Measurements from ENCODE around the gene UTP20. TPM values are rescaled to one million over a fixed set of nuclear protein-coding genes. Genes with fewer than 3 reads are reported as not detected.

UTP20 gene
- total and polyA plus RNA-seq, 8 donors = 13.1 to 19.4 (median 17.1) TPM

DNA sequence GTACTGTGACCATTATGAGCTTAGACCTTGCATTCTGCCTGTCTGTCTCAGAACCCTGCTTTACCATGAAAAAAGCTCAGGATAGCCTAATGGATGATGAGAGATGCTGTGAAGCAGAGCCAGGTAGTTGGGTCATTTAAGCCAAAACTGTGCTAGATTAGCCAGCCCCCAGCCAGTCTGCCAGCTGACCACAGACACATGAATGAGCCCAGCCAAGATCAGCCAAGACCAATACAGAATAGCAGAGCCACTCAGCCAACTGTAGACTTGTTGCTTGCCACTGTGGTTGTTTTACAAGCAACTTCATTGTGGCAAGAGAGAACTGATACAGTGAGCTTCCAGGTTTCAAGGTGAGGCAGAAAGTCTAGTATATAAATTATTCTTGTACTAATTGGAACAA is 12.8 kb upstream of the UTP20 start:
- Histone ChIP-seq H3K27ac (no peak overlapping the region), H3K27me3 (peaks cover 0 to 7% of the 10 kb centered on the region in 2 donors), H3K36me3 (no peaks in the 10 kb centered on the region), H3K9me3 (no peaks in the 10 kb centered on the region), H3K4me1 (no peaks in the 10 kb centered on the region), H3K4me3 (no peak overlapping the region)
- intact Hi-C loops (cut with DNase I) = no loop called here
- TF ChIP-seq, protein P1, sequence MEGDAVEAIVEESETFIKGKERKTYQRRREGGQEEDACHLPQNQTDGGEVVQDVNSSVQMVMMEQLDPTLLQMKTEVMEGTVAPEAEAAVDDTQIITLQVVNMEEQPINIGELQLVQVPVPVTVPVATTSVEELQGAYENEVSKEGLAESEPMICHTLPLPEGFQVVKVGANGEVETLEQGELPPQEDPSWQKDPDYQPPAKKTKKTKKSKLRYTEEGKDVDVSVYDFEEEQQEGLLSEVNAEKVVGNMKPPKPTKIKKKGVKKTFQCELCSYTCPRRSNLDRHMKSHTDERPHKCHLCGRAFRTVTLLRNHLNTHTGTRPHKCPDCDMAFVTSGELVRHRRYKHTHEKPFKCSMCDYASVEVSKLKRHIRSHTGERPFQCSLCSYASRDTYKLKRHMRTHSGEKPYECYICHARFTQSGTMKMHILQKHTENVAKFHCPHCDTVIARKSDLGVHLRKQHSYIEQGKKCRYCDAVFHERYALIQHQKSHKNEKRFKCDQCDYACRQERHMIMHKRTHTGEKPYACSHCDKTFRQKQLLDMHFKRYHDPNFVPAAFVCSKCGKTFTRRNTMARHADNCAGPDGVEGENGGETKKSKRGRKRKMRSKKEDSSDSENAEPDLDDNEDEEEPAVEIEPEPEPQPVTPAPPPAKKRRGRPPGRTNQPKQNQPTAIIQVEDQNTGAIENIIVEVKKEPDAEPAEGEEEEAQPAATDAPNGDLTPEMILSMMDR (IDR thresholded peaks at IDR 0.05) = no peak
- ATAC-seq (no peak), DNase-seq (no peak)

DNA sequence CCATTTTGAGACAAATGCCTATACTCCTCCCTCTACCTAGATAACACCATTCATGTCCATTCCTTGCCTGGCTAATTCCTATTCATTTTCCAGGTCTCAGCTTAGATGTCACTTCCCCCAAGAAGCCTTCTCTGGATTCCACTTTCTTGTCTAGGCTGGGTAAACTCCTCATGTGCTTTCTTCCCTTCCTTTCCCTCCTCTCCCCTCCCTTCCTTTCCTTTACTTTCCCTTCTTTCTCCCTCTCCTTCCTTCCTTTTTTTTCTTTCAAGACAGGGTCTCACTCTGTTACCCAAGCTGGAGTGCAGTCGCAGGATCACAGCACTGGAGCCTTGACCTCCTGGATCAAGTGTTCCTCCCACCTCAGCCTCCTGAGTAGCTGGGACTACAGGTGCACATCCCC is 3.5 kb upstream of the UTP20 start:
- ATAC-seq (no peak), DNase-seq (no peak)
- TF ChIP-seq, protein P1 (IDR thresholded peaks at IDR 0.05) = no peak
- no peaks in the 10 kb centered on the region for H3K36me3 ChIP-seq
- intact Hi-C loops (cut with DNase I) = no loop called here
- H3K27me3 ChIP-seq = peaks cover 0 to 16% of the 10 kb centered on the region in 2 donors
- no peak overlapping the region for H3K27ac ChIP-seq
- peaks cover 4 to 7% of the 10 kb centered on the region in 2 donors for H3K4me1 ChIP-seq
- H3K9me3 ChIP-seq = no peaks in the 10 kb centered on the region
- no peak overlapping the region for H3K4me3 ChIP-seq

DNA sequence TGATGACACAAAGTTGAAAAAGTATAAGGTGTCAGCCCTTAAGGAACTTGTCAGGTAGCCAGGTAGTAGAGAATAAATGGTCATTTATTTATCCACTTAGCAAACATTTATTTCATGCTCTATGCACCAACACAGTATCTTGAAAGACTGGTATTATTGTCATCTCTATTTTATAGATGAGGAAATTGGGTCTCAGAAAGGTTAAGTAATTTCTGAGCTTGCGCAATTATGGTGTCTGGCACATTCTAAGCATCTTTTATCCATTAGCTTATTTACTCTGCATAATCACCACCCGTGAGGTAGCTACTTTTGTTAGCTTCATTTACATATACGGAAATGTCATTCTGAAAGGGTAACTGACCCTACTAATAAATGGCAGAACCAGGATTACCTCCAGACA is 2.5 kb upstream of the UTP20 start:
- ATAC-seq (no peak), DNase-seq (no peak)
- H3K27ac ChIP-seq = no peak overlapping the region
- TF ChIP-seq, protein P1 (IDR thresholded peaks at IDR 0.05) = no peak
- H3K27me3 ChIP-seq = peaks cover 0 to 16% of the 10 kb centered on the region in 2 donors
- H3K9me3 ChIP-seq = no peaks in the 10 kb centered on the region
- H3K4me3 ChIP-seq = no peak overlapping the region
- H3K4me1 ChIP-seq = peaks cover 4 to 7% of the 10 kb centered on the region in 2 donors
- H3K36me3 ChIP-seq = peaks cover 0 to 8% of the 10 kb centered on the region in 2 donors
- intact Hi-C loops (cut with DNase I) = no loop called here

DNA sequence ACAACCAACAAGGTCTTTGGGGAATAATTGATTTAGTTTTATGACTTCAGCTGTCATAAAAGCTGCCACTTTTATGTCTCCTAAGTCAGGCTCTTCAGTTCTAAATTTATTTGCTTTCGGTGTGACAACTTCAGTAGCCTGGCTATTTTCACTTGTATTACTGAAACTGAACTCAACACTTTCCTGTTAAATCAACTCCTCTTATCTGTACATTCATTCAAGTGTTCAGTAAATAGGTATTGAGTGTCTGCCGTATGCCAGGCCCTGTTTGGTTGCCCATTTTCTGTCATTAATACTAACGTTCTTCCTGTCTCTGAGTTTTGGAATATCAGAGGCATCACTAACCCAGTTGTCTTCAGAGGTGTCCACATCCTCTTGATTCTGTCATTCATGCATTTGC is 7.5 kb downstream of the UTP20 start:
- H3K4me3 ChIP-seq = no peak overlapping the region
- H3K4me1 ChIP-seq = peaks cover 0 to 4% of the 10 kb centered on the region in 2 donors
- H3K27ac ChIP-seq = no peak overlapping the region
- H3K36me3 ChIP-seq = peaks cover 0 to 75% of the 10 kb centered on the region in 2 donors
- no peaks in the 10 kb centered on the region for H3K27me3 ChIP-seq
- intact Hi-C loops (cut with DNase I) = no loop called here
- H3K9me3 ChIP-seq = no peaks in the 10 kb centered on the region
- TF ChIP-seq, protein P1 (IDR thresholded peaks at IDR 0.05) = no peak
- ATAC-seq (peak; percentile 86), DNase-seq (no peak)

DNA sequence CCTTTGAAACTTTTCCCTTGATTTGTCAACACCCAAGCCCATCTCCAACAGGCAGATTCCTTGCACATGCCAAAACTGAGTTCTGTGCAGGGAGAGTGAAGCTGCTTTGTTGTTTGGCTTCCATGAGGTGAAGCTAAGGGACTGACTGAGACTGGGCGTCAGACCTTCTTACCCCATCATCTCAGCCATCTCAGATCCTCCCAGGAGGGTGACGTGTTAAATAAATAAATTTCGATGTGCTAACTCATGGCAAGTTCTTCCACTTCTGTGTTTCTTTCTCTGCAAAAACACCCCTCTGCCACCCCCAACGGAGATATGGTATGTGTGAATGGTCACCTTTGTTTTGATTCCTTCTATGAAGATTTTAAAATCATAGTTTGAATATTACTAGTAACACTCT is 17.8 kb downstream of the UTP20 start:
- DNase-seq = no peak
- TF ChIP-seq, protein P1 (IDR thresholded peaks at IDR 0.05) = no peak
- no peaks in the 10 kb centered on the region for H3K9me3 ChIP-seq
- intact Hi-C loops (cut with DNase I) = no loop called here
- no peak for ATAC-seq
- no peaks in the 10 kb centered on the region for H3K27me3 ChIP-seq
- H3K36me3 ChIP-seq = peaks cover 0 to 99% of the 10 kb centered on the region in 2 donors
- H3K4me1 ChIP-seq = no peaks in the 10 kb centered on the region
- H3K4me3 ChIP-seq = no peak overlapping the region
- H3K27ac ChIP-seq = no peak overlapping the region
